Activated CD4-positive, alpha-beta T cell treated with anti-CD3 and anti-CD28 coated beads, Interleukin-2, amount 50 U/mL, for 16 hours (primary cell): Measurements from ENCODE around the gene MS4A14.
"Not testable (repeated sequence)": the region's sequence is repeated elsewhere in the genome, so short reads cannot be mapped to it uniquely, and the experiment has no call there.

Source experiments
- DNase-seq: peaks from one replicate; pipeline ENCODE4 v3.0.0-alpha.2; 2020

MS4A14 gene

GRCh38 chr11:60392361-60392760 is 3.9 kb upstream of the MS4A14 start:
- DNase-seq, result no peak

GRCh38 chr11:60393016-60393415 is 3.2 kb upstream of the MS4A14 start:
- DNase-seq, result no peak

GRCh38 chr11:60394666-60395380 is 1.4 kb upstream of the MS4A14 start:
- no peak for DNase-seq

GRCh38 chr11:60396799-60397198 is 540 bp downstream of the MS4A14 start:
- DNase-seq, result no peak

- DNase-seq, result no peak
Measured at GRCh38 chr11:60420015-60420414, 23.8 kb downstream of the MS4A14 start.

- DNase-seq, result no peak
Measured at GRCh38 chr11:60422609-60423008, 26.4 kb downstream of the MS4A14 start.

GRCh38 chr11:60428517-60428916 is 32.3 kb downstream of the MS4A14 start:
- DNase-seq, result no peak

- DNase-seq, result no peak
Measured at GRCh38 chr11:60429272-60429671, 33.0 kb downstream of the MS4A14 start, which contains the start of gene MS4A5. Gene MS4A5 (plus strand): TSS chr11:60429572. CDS start chr11:60429675, 103 bp downstream.

GRCh38 chr11:60431251-60431650 is 35.0 kb downstream of the MS4A14 start:
- no peak for DNase-seq

- DNase-seq, result no peak
Measured at GRCh38 chr11:60433401-60433800, 37.1 kb downstream of the MS4A14 start.

GRCh38 chr11:60447070-60447469 is 50.8 kb downstream of the MS4A14 start:
- no peak for DNase-seq

GRCh38 chr11:60447846-60448245 is 51.6 kb downstream of the MS4A14 start:
- DNase-seq, result no peak

GRCh38 chr11:60451185-60451584 is 54.9 kb downstream of the MS4A14 start:
- DNase-seq, result not testable (repeated sequence)

- DNase-seq, result no peak
Measured at GRCh38 chr11:60454212-60454611, 58.0 kb downstream of the MS4A14 start.

GRCh38 chr11:60455531-60456042 is 59.3 kb downstream of the MS4A14 start, which contains the start of gene MS4A1:
Gene MS4A1 (plus strand): TSS chr11:60455847. CDS start chr11:60462375, 6,528 bp downstream.
- DNase-seq, result no peak

- DNase-seq, result no peak
Measured at GRCh38 chr11:60457576-60457975, 61.3 kb downstream of the MS4A14 start.

- DNase-seq, result no peak
Measured at GRCh38 chr11:60459345-60459744, 63.1 kb downstream of the MS4A14 start.
